Astrocyte of the spinal cord (primary cell): ENCODE results near the gene RHCG.

Source experiments
- DNase-seq: peaks from one replicate; pipeline ENCODE4 v3.0.0; 2011; ENCODE audit warnings: low read depth, low spot score
- H3K4me3 ChIP-seq: 2 replicates; pipeline ENCODE4 v1.5.1; 2011; ENCODE audit warnings: low read depth, mild to moderate bottlenecking, low read length, moderate library complexity
- CTCF ChIP-seq: IDR thresholded peaks from 2 replicates; pipeline ENCODE4 v1.5.1; 2012; ENCODE audit warnings: low read depth, mild to moderate bottlenecking, low read length, inconsistent platforms
- in situ Hi-C: cut with HindIII; loops from 2 replicates; pipeline ENCODE4 v1.10.0; 2017; ENCODE audit warnings: low sequenced_read_pairs

The RHCG gene

GRCh38 chr15:89492111-89492641 lies 4.2 kb downstream of the RHCG start:
- TF ChIP-seq CTCF, result peak; percentile 56
- in situ Hi-C loops, result no loop called here
- no peak overlapping the region for H3K4me3 ChIP-seq
- no peak for DNase-seq

DNA sequence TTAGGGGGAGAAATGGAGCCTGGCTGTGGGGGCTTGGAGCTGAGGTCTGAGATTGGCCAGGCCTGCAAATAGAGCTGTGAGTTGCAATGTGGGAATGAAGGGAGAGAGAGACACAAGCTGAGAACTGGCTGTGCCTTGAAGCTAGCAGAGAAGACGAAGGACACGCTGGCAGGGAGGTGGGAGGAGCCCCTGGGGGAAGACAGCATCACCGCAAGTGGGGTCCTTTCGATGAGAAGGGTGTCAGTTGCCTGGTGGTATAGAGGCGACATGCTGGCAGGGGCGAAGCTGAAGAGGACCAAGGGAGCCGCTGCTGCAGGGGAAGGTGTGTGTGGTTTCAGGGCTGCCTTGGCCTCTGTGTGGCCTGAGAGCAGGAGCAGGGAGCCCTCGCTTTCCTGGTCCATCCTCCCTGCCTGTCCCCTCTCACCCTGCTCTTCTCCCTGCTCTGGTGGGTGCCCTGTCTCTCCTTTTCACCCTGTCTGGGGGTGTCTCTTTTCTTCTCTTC lies 5.5 kb downstream of the RHCG start:
- no peak overlapping the region for H3K4me3 ChIP-seq
- no peak for TF ChIP-seq CTCF
- in situ Hi-C loops, result no loop called here
- DNase-seq, result no peak

- in situ Hi-C loops, result no loop called here
- TF ChIP-seq CTCF, result no peak
- no peak for DNase-seq
Measured at GRCh38 chr15:89490081-89490813, 6.1 kb downstream of the RHCG start.

GRCh38 chr15:89489376-89489775 lies 7.0 kb downstream of the RHCG start:
- DNase-seq, result no peak
- in situ Hi-C loops, result no loop called here
- no peak overlapping the region for H3K4me3 ChIP-seq
- no peak for TF ChIP-seq CTCF

More at GRCh38 chr15:89490081-89490813, 6.1 kb downstream of the RHCG start:
- no peak overlapping the region for H3K4me3 ChIP-seq

- in situ Hi-C loops, result no loop called here
- DNase-seq, result no peak
Measured at GRCh38 chr15:89487791-89488190, 8.6 kb downstream of the RHCG start.

GRCh38 chr15:89486726-89487050 lies 9.7 kb downstream of the RHCG start:
- no peak for DNase-seq
- no peak overlapping the region for H3K4me3 ChIP-seq
- in situ Hi-C loops, result no loop called here
- TF ChIP-seq CTCF, result no peak

More at GRCh38 chr15:89487791-89488190, 8.6 kb downstream of the RHCG start:
- H3K4me3 ChIP-seq, result no peak overlapping the region
- TF ChIP-seq CTCF, result no peak
